Activated B cell treated with CpG ODN at 0.5 μM for 24 hours (primary cell): ENCODE data around the gene CROCC2. TPM values are rescaled to one million over a fixed set of nuclear protein-coding genes. Genes with fewer than 3 reads are reported as not detected.

Experiments
- ATAC-seq: fragments of 200-7000 bp; cut with Tn5 transposase; one replicate; pipeline ENCODE4 v1.10.0; 2021; ENCODE audit warnings: low read depth, mild to moderate bottlenecking, moderate library complexity
- CTCF ChIA-PET: fragments of 350-600 bp; sonication (Branson Sonifier 250); formaldehyde crosslinking; loops from one replicate; lab custom pipeline; 2021; ENCODE audit warnings: antibody characterized with exemption; lab: Charles Lee
- POLR2A ChIA-PET: fragments of 350-600 bp; sonication (Branson Sonifier 250); formaldehyde crosslinking; loops from one replicate; lab custom pipeline; 2021; ENCODE audit warnings: antibody characterized with exemption; lab: Charles Lee
- DNase-seq: peaks from one replicate; pipeline ENCODE4 v3.0.0; 2022
- H3K27ac Mint-ChIP-seq: one replicate; pipeline ENCODE4 v1.8.0; 2020; ENCODE audit warnings: mixed read lengths
- H3K27me3 Mint-ChIP-seq: one replicate; pipeline ENCODE4 v1.8.0; 2021; ENCODE audit warnings: mixed read lengths
- H3K36me3 Mint-ChIP-seq: one replicate; pipeline ENCODE4 v1.8.0; 2021; ENCODE audit warnings: low read depth, mixed read lengths
- H3K4me1 Mint-ChIP-seq: one replicate; pipeline ENCODE4 v1.8.0; 2021; ENCODE audit warnings: mixed read lengths
- H3K4me3 Mint-ChIP-seq: one replicate; pipeline ENCODE4 v1.8.0; 2020; ENCODE audit warnings: mild to moderate bottlenecking, mixed read lengths
- H3K9me3 Mint-ChIP-seq: one replicate; pipeline ENCODE4 v1.8.0; 2020; ENCODE audit warnings: mixed read lengths
- CTCF ChIP-seq: fragments of 200-600 bp; IDR thresholded peaks from one replicate; pipeline ENCODE4 v1.8.0; 2022; ENCODE audit warnings: antibody characterized with exemption, mild to moderate bottlenecking
- intact Hi-C: fragments of 100-400 bp; cut with micrococcal nuclease; formaldehyde crosslinking; loops from one replicate; pipeline ENCODE4 v1.15.1; 2024
- total RNA-seq: library from RNA; stranded (reverse); gene quantifications from 2 replicates; pipeline ENCODE4 v1.2.3, GENCODE V29; 2022

Gene CROCC2
- total RNA-seq, 1 donor from 2014 or later, result not detected

GRCh38 chr2:240919161-240919781 lies 13.1 kb downstream of the CROCC2 start:
- H3K4me1 Mint-ChIP-seq, result peaks cover 11% of the 10 kb centered on the region
- no peaks in the 10 kb centered on the region for H3K9me3 Mint-ChIP-seq
- H3K4me3 Mint-ChIP-seq, result no peak overlapping the region
- TF ChIP-seq CTCF, result no peak
- peaks cover 10% of the 10 kb centered on the region for H3K27me3 Mint-ChIP-seq
- no peak overlapping the region for H3K27ac Mint-ChIP-seq
- H3K36me3 Mint-ChIP-seq, result no peaks in the 10 kb centered on the region
- DNase-seq (peak; percentile 11), ATAC-seq (no peak)
- POLR2A ChIA-PET, result no interaction called here
- CTCF ChIA-PET, result no interaction called here
- intact Hi-C loops, result loop anchor here (5.0 kb wide), 1 partner anchor 158 kb away; no protein-coding TSS in a partner anchor

DNA sequence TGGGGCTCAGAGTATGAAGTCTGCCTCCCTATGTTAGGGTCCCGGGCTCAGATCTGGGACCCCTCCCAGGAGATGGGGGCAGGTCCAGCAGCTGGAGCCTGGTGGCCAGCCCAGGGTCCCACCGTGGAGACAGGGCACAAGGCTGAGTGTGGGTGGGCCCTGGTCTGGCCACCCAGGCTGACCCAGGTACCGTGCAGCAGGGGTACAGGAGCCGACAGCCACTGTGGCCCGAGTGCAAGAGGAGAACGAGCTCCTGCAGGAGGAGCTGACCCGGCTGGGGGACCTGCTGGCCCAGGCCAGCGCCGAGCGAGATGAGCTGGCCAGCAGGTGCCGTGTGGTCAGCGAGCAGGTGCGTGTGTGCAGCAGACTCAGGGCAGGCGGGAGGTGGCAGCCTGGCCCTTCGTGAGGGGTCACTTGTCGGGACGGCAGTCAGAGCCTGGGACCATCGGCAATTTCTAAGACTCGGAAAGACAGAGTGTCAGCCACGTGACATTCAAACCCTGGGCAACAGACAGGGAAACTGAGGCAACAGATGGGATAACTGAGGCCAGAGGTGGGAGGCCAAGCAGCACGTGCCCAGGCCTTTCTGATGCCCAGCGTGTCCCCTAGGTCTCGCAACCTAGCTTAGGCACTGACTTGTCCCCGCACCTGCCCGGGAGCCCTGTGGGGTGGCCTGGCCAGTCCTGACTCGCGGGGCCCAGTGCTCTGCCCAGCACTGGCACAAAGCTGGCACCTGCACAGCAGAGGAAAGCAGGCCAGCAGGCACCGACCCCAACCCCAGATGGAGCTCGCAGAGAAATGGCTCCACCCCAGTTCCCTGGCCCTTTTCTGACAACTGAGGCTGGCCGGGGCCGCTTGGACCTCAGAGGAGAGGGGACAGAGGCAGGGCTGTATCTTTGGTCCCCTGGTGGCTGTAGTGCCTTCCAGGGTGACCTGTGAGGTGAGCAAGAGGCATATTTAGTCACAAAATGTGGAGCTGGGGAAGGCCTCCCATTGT lies 13.9 kb downstream of the CROCC2 start:
- no peak for TF ChIP-seq CTCF
- peaks cover 11% of the 10 kb centered on the region for H3K4me1 Mint-ChIP-seq
- POLR2A ChIA-PET, result interaction anchor here (0.7 kb wide), 1 partner anchor 299 kb away, joined by 3 read pairs; no protein-coding TSS in a partner anchor
- CTCF ChIA-PET, result no interaction called here
- ATAC-seq, result no peak
- H3K27me3 Mint-ChIP-seq, result peaks cover 10% of the 10 kb centered on the region
- no peaks in the 10 kb centered on the region for H3K36me3 Mint-ChIP-seq
- intact Hi-C loops, result loop anchor here (5.0 kb wide), 1 partner anchor 157 kb away; no protein-coding TSS in a partner anchor
- DNase-seq, result peak; percentile 12
- no peak overlapping the region for H3K27ac Mint-ChIP-seq
- no peaks in the 10 kb centered on the region for H3K9me3 Mint-ChIP-seq
- no peak overlapping the region for H3K4me3 Mint-ChIP-seq

GRCh38 chr2:240920783-240921231 lies 14.7 kb downstream of the CROCC2 start:
- H3K4me3 Mint-ChIP-seq, result no peak overlapping the region
- ATAC-seq (no peak), DNase-seq (no peak)
- no peak overlapping the region for H3K27ac Mint-ChIP-seq
- no peaks in the 10 kb centered on the region for H3K36me3 Mint-ChIP-seq
- POLR2A ChIA-PET, result no interaction called here
- no peaks in the 10 kb centered on the region for H3K9me3 Mint-ChIP-seq
- intact Hi-C loops, result no loop called here
- peaks cover 6% of the 10 kb centered on the region for H3K27me3 Mint-ChIP-seq
- no peak for TF ChIP-seq CTCF
- peaks cover 7% of the 10 kb centered on the region for H3K4me1 Mint-ChIP-seq
- CTCF ChIA-PET, result no interaction called here

DNA sequence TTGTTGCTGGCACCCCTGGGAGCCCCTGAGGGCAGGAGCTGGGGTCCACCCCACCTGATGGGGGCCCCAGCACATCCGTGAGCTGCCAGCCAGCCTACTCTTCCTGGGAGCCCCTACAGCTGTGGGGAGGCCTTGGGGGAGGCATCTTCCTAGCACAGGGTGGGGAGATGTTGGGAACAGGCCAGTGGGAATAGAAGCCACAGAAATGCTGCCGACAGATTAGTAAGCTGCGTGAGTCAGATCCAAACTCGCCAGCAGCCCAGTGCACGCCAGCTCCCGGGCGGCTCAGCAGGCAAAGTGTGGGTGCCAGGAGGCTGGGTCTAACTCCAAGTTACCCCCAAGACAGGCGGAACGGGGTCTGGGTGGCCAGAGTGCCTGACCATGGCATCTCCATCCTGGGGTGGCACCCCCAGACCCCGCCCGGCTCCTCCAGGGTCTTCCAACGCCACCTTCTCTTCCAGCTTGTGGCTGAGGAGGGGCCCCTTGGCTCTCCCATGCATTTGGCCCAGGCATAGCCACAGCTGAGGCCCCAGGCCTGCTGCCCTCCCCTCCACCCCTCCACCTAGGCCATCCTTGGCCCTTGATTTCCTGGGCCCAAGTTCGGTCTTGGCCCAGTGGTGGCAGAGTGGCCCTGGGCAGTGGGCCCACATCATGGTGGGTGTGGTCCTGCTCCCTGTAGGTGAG lies 15.3 kb downstream of the CROCC2 start:
- Mint-ChIP-seq H3K9me3 (no peaks in the 10 kb centered on the region), H3K27ac (no peak overlapping the region), H3K4me1 (peaks cover 7% of the 10 kb centered on the region), H3K4me3 (no peak overlapping the region), H3K36me3 (no peaks in the 10 kb centered on the region), H3K27me3 (peaks cover 6% of the 10 kb centered on the region)
- TF ChIP-seq CTCF, result no peak
- intact Hi-C loops, result no loop called here
- CTCF ChIA-PET, result no interaction called here
- ATAC-seq (no peak), DNase-seq (peak; percentile 10)
- POLR2A ChIA-PET, result no interaction called here

DNA sequence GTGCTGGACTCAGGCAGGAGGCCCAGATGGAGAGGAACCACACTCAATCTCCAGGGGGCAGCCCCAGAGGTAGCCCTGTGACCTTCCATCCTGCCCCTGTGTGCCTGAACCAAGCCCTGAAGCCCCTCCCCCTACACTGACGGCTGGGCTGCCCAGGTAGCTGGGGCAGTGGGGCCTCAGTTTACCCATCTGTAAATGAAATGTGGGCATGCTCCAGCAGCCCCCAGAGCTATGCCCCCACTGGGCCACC lies 15.8 kb downstream of the CROCC2 start:
- CTCF ChIA-PET, result no interaction called here
- Mint-ChIP-seq H3K9me3 (no peaks in the 10 kb centered on the region), H3K27ac (no peak overlapping the region)

More for the DNA sequence above, 15.8 kb downstream of the CROCC2 start:
- no peak for TF ChIP-seq CTCF
- Mint-ChIP-seq H3K4me1 (peaks cover 2% of the 10 kb centered on the region), H3K27me3 (peaks cover 6% of the 10 kb centered on the region), H3K36me3 (no peaks in the 10 kb centered on the region), H3K4me3 (no peak overlapping the region)
- ATAC-seq (no peak), DNase-seq (no peak)
- POLR2A ChIA-PET, result no interaction called here
- intact Hi-C loops, result no loop called here
